Anterior cingulate cortex (tissue), 58 donors: ENCODE measurements around the gene COL9A1.

Source experiments
- DNase-seq, 58 donors: peaks; one replicate each; lab custom pipeline; 2025; lab: John Stamatoyannopoulos, UW

The COL9A1 gene

DNA sequence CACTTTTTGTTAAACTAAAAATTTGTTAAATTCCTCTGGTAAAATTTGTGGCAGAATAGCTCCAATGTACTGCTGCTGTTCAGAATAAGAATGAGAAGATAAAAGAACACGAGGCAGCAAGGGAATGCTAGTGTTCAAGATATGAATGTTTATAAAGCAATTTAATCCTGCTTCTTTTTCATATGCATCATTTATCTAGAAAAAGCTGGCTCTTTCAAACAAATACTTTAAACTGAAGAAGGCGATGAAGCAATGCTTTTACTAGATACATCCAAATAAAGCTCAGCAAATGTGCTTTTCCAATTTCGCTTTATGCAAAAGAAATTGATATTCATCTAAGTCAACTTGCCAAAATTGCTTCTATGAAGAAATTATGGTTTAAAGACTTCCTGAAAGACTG is 66.5 kb downstream of the COL9A1 start:
- DNase-seq: no peak

GRCh38 chr6:70234561-70235236 is 68.2 kb downstream of the COL9A1 start:
- DNase-seq: no peak

DNA sequence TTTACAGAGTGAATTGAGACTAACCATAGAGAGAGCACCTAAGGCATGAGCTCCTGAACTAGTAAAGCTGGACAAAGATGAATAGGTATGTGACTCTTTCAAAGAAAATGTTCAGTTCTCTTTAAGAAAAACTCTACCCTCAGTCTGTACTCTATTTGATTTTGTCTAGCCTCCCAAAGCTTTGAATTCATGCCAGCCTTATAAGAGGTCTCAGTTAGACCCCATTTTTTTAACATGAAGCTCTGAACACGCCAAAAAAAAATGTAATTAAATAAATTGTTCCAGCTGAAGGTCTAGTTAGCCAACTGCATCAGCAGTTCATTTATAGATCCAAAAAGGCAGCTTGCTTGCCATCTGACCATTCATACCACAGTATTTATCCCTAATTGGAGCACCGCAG is 71.6 kb downstream of the COL9A1 start:
- DNase-seq: no peak

GRCh38 chr6:70225055-70225454 is 77.8 kb downstream of the COL9A1 start:
- peak in 22 of 58 donors; percentile 5 to 60 (median 20) for DNase-seq

DNA sequence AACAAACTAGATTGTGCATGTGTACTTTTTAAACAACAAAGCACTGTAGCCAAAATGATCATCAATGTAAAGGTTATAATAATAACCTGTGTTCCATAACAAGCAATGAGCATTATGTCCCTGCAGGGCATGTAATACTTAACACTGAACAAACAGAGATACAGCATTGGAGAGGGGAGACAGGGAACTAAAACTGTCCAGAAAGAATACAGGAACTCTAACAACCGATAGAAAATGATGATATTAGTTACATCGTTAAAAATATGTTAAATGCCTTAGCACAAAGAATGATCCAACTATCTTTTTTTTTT is 80.5 kb downstream of the COL9A1 start:
- no peak for DNase-seq

- DNase-seq: no peak
Measured at GRCh38 chr6:70221715-70222438, 81.0 kb downstream of the COL9A1 start.

DNA sequence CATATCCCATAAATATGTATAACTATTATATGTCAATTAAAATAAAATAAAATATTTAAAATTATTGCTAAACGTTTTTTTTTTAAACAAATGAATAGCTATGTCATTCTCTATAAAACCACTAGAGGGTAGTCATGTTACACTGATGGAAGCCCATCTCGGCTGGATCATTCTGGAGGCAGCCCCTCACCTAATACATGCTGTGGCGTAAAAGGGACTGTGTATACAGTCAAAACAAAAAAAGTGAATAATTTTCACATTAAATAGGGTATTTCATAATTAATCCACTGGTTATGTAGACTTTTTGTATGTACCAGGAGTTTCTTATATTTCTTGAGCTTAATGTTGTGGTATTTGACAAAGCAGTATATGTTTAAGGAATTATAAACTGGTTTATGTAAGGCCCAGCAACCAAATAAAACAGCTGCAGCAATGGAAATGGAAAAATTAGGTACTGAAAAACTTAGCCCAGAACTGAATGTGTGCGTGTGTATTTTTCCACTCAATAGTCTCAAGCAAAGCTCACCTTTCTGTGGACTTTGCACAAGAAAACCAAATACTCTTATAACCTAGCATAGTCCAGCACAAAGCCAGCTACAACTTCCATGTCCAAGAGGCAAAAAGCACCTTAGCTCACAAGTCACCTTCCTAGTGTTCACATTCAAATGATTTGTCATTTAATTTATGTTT is 81.7 kb downstream of the COL9A1 start:
- DNase-seq: peak in 3 of 58 donors; percentile 8 to 20 (median 19)

DNA sequence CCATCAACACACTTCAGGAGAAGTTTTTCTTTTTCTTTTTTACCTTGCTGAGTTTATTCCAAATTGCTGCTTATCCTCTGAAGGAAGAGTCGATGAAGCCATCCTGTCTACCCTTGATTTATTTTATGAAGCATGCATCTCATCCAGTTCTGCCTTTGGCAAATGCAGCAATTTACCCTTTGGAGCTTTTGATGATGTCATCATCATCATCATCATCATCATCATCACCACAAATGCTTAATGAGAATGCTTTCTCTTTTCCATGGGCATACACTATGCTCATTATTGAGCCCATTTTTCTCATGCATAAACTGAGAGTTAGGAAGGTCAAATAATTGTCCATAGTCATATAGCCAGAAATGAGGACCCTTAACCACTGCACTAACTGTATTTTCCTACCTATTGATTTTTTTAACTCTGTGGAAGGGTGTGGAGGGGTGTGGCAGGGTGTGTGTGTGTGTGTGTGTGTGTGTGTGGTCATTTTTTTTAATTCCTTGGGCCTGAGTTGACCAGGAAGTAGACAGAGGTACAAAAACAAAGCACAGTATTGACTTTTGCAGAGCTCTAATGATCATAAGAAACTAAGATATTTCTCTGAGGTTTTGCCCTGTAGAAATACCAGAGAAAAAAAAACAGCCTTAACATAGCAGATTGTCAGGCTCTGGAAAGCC is 82.8 kb downstream of the COL9A1 start:
- no peak for DNase-seq

GRCh38 chr6:70216767-70217166 is 86.1 kb downstream of the COL9A1 start:
- no peak for DNase-seq

DNA sequence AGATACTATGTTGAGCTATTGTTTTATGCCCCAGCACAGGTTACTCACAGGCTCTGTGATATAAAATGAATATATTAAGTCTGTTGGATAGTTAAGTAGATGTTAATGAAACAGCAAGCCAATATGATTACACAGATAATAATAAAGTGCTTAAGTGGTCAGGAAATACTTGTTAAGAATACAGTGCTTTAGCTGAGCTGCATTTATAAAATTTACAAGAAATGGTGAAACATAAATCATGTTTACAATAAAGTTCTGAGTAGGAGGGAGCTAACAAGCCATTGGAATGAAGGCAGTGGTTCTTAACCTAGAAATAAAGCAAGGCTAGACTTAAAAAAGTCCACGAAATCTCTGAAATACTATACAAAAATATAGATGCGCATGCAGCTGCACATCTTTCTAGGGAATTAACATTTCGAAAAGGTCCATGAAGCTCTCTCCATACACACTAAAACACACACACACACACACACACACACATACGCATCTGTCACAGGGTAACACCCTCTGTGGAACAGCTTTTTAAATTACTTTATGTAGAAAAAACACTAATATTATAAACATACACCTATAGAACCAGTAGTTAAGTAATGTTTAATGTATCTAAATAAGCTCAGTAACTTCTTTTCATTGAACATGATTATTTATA is 87.3 kb downstream of the COL9A1 start:
- no peak for DNase-seq

GRCh38 chr6:70210462-70210861 is 92.4 kb downstream of the COL9A1 start:
- DNase-seq: no peak

GRCh38 chr6:70208235-70208790 is 94.6 kb downstream of the COL9A1 start:
- DNase-seq: no peak

GRCh38 chr6:70198785-70199184 is 104.1 kb downstream of the COL9A1 start:
- no peak for DNase-seq

DNA sequence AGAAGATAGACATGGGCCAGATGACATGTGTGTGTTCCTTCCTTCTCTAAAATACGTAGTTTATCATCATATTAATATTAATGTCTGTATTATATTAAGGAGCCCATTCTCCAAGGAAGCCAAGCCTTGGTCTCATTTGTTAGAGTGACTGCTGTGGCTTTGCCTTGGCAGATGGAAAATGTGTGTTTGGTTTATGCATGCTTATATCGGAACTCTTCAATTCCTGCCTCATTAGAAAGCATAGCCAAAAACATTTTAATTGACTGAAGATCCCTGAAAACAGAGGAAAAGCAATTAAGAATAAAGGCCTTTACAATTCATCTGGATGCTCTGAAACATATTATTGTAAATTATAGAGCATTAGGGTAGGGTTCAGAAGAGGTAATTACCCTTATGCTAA is 106.4 kb downstream of the COL9A1 start:
- DNase-seq: no peak

GRCh38 chr6:70194421-70194820 is 108.5 kb downstream of the COL9A1 start:
- no peak for DNase-seq

DNA sequence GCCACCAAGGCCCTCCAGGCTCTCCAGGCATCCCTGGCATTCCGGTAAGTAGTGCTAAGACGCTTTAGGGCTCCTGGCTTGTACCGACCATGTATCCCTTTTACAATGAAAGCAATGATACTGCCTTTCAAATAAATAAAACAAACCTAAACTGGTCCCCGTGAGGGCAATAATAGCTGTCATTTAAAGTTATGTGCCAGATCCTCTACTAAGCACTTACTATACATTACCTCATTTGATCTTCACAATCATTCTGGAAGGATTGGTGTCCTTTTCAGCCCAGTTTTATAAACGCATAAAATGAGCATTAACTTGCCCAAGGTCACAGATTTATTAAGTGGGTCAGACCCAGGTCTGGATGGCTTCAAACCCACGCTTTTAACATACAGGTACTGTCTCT is 114.7 kb downstream of the COL9A1 start:
- DNase-seq: no peak

DNA sequence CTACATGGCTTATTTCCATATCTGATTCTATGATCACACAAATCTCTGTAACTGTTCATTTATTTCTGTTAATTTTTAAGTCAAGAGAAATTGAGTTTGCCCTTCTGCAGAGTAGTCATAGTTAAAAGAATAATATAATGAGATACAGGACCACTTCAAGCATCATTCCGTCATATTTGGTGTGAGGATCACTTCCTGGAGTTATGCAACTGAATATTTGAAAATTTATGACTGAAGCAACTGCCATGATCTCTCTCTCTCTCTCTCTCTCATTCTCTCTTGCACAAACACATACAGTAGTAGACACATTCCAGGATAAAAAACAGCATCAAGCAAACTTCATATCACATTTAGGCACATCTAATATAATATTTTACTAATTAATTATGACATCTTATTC is 116.4 kb downstream of the COL9A1 start:
- DNase-seq: no peak

DNA sequence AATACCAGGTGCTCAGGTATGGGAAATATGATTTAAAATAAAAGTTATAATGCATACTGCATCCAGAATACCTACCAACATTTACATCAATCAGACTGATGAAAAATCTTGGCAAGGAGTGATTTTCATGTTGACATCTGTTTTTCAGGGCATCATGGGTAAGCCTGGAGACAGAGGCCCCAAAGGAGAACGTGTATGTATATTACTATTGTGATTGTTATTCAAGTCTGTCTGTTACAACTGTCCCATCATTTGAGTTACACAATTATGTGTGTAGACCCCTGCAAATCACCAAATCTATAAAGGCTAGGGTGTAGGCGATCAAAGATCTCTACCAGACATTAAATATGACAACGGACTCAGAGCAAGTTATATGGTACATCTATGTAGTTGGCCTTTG is 118.2 kb downstream of the COL9A1 start:
- DNase-seq: no peak

GRCh38 chr6:70183538-70183937 is 119.3 kb downstream of the COL9A1 start:
- no peak for DNase-seq

DNA sequence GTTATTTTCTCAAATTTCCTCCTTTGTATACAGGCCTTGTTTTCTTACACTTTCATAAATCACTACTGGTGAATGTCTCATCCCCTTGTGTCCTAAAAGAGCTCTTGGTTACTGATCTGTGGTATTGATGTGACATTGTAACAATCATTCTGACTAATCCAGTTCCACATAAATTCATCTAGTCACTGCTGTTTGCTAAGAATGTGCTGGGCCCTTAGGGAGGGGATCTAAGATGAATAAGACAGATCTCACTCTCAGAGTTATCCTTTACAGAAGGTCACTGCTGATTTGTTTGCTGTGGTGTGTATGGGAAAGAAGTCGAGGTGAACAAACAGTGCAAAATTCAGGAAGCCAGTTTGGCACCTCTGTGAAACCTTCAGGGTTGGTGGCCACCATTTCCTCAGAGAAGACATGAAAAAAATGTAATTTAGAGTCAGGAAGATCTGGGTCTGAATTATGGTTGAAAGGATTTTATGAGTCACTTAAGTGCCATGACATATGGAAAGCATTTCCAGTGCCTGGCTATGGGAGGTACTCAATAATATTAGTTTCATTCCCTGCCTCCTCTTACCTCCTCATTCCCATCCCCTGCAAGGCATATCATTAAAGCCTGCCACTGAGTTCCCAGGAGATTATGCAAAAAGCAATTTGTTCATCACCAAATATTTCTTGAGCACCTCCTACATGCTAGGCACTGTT is 121.8 kb downstream of the COL9A1 start:
- DNase-seq: no peak
